ENCODE data around the gene MOB2.

DNA sequence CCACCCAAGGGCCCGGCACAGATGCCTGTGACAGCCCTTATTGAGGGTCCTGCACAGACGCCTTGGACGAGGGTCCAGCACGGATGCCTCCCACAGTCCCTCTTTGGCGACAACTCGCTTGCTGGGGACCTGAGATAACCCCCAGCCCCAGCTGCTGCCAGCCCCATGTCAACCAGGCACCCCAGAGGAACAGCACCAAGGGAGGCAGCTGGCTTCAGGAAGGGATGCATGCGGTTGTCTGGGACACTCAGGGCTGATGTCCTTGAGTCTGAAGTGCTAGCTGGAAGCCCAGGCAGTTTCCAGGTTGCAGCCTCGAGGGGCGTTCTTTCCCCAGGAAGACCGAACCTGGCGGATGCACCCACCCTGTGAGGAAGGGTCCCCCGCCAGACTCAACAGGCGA is 33.8 kb downstream of the MOB2 start:
- TF ChIP-seq, protein P1, sequence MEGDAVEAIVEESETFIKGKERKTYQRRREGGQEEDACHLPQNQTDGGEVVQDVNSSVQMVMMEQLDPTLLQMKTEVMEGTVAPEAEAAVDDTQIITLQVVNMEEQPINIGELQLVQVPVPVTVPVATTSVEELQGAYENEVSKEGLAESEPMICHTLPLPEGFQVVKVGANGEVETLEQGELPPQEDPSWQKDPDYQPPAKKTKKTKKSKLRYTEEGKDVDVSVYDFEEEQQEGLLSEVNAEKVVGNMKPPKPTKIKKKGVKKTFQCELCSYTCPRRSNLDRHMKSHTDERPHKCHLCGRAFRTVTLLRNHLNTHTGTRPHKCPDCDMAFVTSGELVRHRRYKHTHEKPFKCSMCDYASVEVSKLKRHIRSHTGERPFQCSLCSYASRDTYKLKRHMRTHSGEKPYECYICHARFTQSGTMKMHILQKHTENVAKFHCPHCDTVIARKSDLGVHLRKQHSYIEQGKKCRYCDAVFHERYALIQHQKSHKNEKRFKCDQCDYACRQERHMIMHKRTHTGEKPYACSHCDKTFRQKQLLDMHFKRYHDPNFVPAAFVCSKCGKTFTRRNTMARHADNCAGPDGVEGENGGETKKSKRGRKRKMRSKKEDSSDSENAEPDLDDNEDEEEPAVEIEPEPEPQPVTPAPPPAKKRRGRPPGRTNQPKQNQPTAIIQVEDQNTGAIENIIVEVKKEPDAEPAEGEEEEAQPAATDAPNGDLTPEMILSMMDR (IDR thresholded peaks at IDR 0.05), result no peak
- TF ChIP-seq POLR2A (IDR thresholded peaks at IDR 0.05), result no peak
